Measurements from ENCODE around the gene CD5L.
A peak's percentile ranks its signal among the peaks of the same experiment; 100 is the strongest.

GRCh38 chr1:157878059-157878458 is 36.5 kb upstream of the CD5L start:
- peak; percentile 41 to 53 (median 45) for TF ChIP-seq CTCF (optimal IDR thresholded peaks at IDR 0.05 in 1 of 3, IDR thresholded peaks at IDR 0.05 in 1 of 3, conservative IDR thresholded peaks at IDR 0.05 in 1 of 3; ENCODE audit: extremely low read depth in 1 of 3, insufficient read depth in 2 of 3, low read length in 3 of 3)
- no peak for TF ChIP-seq EZH2 (IDR thresholded peaks at IDR 0.05; ENCODE audit: low read length)

All from keratinocyte (primary cell).